HG03565 (cell line): ENCODE measurements around the gene ZC2HC1B.

Experiments
- ATAC-seq: cut with Tn5 transposase; IDR thresholded peaks from one replicate; pipeline ENCODE4 v1.9.1; 2021; ENCODE audit warnings: mild to moderate bottlenecking, moderate library complexity; ENCODE audit not compliant: unreplicated experiment

Gene ZC2HC1B

DNA sequence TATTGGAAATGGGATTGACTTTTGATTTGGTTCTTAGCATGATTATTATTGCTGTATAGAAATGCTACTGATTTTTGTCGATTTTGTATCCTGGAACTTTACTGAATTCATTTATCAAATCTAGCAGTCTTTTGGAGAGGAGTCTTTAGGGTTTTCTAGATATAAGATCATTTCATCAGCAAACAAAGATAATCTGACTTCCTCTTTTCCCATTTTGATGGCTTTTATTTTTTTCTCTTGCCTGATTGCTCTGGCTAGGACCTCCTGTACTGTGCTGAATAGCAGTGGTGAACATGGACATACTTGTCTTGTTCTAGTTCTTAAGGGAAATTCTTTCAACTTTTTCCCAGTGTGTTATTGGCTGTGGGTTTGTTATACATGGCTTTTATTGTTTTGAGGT, 64.6 kb downstream of the ZC2HC1B start:
- no peak for ATAC-seq

DNA sequence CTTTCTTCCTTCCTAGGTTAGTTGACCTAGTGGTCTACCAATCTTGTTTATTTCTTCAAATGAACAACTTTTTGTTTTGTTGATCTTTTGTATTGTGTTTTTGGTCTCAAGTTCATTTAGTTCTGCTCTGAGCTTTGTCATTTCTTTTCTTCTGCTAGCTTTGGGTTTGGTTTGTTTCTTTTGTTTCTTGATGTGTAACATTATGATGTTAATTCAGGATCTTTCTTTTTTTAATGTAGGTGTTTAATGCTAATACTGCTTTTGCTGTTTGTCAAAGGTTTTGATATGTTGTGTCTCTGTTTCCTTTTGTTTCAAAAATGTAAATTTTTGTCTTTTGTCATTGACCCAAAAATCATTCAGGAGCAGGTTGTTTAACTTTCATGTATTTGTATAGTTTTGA, 65.7 kb downstream of the ZC2HC1B start:
- ATAC-seq = no peak

DNA sequence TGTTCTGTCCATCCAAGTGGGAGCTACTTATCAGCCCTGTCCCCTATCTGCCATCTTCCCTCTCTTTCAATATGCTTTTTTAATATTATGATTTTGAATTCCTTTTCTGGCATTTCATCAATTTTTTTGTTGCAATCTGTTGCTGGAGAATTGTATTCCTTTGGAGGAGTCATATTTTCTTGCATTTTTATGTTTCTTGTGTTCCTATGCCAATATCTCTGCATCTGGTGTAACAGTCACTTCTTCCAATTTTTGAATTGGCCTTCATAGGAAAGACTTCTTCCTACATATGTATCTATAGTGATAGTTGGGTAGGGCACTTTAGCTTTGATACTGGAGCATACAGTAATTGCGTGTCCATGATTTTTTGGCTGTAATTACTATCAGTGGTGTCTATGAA, 70.1 kb downstream of the ZC2HC1B start:
- no peak for ATAC-seq

DNA sequence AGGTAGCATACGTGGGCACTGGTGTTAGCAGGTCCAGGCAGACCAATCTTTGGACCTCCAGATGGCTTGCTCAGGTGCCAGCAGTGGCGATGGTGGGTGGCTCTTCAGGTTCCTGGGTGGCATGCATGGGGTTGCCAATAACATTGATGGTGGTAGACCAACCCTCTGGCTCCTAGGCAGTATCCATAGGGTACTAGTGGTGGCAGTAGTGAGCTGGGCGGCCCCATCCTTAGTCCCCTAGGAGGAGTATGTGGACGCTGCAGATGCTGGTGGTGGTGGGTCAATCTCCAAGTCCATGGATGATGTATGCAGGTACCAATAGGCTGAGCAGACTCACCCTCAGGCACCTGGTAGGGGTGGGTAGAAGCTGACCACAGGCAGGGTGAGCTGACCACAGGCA, 70.6 kb downstream of the ZC2HC1B start:
- no peak for ATAC-seq

DNA sequence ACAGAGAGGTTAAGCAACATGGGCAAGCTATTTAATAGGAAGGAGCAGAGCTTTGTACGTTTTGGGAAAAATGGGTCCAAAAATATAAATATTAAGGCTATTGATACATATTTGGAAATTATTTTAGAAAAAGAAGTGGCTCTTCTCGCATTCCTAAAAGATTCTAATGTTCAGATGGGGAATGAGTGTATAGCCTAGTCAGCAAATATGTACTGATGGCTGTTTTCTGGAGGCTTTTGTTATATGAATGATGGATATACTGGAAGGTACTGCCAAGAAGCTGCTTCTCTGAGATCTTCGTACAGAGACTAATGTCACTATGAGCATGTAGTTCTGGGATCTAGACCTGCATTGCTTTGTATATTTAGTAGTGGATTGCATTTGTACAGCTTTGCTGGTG, 72.1 kb downstream of the ZC2HC1B start:
- no peak for ATAC-seq

DNA sequence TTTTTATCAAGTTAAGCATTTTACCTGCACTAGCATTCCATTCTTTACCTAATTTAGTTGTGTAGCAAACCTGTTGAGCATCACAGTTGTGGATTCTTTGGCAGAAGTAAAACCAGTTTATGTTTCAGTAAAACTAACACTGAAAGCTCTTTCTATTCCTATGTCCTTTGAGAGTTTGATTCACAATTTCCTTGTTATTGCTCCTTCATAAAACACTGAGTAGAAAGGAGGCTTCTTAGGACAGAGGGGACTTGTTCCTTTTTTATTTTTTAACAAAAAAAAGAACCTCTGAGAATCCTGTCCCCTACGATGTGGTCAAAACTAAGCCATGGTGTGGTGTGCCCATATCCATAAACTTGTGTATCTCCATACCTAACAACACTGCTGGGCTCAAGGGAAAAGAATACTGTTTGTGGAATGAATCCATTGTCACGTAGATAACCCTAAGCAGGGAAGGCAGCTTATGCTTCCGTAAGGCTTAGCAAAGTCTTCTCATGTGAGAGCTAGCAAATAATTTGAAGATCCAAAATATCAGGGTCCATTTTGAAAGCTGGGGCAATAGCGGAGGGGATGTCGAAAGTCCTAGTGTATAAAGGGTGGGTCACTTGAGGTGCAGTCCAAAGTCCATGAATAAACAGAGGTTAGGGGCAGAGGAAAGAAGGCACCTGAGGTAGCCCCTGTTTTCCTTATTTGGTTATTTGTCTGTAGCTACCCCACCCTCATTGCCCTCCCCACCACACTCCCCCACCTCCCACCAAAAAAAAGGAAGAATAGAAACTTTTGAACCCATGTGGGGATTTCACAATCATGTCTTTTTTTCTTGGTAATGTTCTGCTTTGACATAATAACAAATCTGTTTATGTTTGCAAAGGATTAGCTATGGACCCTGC, 72.7 kb downstream of the ZC2HC1B start:
- no peak for ATAC-seq

DNA sequence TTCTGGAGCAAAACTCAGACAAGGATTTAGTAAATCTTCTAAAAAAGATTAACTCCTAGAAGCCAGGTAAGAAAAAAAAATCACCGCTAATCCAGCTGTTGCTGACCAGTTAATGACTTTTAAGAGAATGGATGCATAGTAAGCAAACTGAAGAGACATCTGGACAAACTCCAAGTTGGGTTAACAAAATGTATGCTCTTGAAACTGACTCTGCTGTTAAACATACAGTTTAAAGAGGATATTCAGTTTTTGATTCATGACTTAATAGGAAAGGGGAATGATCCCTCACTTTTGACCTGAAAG, 73.3 kb downstream of the ZC2HC1B start:
- no peak for ATAC-seq

DNA sequence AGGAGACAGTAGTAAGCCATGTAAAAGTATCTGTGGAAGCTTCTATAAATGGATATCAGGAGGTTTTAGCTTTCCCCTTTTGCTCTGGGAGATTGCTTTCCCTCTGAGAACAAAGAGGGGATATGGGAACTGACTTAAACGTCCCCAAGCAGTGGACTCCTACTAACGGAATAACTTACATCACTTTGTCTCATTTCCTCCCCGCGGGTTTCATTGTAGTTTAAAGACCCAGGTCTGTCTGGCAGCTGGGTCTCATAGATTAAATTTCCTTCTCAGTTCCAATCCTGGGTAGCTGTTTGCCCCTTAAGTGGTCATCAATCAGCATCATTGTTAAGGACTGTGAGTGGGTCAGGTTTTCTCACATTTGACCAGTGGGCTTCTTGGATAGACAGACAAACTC, 75.1 kb downstream of the ZC2HC1B start:
- no peak for ATAC-seq

DNA sequence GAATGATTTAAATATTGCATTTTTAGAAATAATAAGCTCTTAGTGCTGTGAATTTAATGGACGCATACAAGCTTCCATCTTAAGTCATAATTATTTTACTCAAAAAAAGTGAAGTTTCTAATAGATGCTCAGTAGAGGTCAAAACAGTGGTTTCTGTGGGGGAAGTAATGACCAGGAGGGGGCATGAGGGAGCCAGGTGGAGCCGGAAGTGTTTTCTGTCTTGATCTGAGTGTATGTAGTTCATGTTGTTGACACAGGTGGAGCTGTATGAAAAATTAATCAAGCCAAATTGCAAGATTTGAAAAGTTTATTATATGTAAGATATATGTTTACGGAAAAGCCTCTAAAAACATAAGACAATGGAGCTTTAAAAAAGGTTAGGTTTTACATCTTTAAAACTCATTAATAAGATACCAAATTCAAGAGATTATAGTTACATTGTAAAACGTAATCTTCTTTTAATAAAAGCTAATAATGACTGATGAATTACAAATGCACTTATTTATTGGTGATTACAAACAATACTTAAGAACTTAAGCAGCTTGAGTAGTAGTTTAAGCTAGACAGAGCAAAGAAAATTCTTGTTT, 75.8 kb downstream of the ZC2HC1B start:
- ATAC-seq = peak; percentile 89

DNA sequence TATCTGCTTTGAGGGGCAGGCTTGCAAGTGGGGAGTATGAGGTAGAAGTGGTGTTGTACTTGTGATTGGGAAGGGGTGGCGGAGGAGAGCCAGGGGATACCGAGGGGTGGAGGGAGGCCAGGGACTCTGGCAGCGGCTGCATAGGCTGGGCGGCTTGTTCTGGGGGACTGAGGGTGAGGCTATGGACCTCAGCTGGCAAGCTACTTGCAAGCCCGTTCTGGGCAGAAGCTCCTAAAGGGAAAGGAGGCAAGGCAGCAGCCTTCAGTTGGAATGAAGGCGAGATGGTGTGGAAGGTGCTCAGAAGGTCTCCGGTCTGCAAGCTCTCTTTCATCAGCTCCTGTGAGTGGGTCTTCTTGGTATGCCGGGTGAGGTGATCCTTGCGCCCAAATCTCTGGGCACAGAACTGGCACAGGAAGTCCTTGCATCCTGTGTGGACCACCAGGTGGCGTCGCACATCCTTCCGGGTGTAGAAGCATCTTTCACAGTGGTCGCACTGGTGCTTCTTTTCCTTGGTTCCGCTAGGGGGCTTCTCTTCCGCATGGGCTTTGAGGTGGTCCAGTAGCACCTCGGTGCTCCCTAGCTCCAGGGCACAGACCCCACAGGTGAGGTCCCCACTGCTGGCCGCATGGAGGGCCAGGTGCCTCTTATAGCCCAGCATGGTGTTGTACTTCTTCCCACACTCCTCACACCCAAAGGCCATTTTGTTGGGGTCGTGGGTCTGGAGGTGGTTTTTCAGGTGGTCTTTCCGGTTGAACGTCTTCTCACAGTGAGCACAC, 77.8 kb downstream of the ZC2HC1B start:
- no peak for ATAC-seq

DNA sequence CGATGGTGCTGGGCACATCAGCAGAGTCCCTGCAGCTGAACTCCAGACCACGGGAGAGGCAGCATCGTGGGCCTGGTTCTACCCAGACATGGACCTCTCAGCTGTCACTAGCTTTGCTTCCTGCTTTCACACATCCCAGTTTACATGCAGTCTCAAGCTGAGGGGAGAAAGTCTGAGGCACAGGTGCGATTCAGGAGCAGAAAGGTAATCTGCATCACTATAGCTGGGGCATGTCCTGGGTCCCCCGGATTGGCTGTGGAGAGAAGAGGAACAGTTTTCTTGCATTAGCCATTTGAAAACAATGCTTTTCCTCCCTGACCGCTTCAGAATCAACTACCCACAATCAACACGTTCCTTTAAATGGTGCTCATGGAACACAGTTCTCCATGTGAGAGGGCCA, 83.9 kb downstream of the ZC2HC1B start:
- no peak for ATAC-seq

DNA sequence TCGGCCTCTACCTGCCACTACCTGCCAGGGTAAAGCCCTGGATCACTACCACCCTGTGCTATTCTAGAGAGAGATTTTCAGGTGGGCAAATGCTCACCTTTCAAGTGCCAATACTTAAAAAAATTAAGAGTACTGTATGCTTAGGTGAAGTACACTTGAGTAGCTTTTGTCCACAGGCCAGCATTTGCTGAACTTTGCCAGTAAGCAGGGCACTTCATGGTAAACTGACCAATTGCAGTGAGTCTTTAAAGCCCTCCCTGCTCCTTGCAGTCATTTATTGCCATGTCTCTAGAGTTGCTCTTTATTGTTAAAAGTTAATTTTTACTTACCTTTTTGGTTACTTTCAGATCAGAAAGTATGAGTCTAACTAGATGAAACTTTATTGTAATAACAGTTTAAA, 85.3 kb downstream of the ZC2HC1B start:
- no peak for ATAC-seq

DNA sequence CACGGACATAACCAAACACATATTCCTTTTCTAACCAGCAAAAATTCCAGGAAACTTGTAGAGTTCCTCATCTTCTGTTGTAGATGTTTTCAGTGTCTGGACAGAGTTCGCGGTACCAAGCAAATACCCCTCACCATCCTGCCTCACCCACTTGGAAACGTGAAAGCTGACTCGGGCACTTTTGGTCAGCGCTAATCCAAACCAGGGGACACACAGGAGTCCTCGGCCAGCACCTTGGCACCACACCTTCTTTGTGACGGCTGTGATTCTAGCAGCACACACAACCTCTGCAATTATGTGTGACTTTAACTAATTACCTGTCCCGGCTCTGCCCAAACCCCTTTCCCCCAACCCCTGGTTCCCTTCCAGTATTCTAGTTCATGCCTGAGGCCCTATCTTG, 85.7 kb downstream of the ZC2HC1B start:
- no peak for ATAC-seq

DNA sequence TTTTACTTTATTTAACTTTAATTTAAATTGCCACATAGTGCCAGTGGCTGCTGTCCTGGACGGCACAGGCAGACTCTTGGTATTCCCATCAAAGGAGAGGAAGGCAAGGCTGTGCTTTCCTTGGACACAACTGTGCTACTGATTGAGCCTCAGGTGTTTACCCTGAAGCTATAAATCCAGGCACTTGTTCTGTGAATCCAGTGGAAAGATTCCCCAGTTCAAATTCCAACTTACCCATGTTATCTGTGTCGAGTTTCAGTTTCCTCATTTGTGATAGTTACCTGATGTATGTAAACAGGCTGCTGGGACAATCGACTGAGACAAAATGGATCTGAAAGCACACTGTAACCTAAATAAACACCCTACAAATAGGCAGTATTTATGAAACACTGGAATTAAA, 86.6 kb downstream of the ZC2HC1B start:
- no peak for ATAC-seq

DNA sequence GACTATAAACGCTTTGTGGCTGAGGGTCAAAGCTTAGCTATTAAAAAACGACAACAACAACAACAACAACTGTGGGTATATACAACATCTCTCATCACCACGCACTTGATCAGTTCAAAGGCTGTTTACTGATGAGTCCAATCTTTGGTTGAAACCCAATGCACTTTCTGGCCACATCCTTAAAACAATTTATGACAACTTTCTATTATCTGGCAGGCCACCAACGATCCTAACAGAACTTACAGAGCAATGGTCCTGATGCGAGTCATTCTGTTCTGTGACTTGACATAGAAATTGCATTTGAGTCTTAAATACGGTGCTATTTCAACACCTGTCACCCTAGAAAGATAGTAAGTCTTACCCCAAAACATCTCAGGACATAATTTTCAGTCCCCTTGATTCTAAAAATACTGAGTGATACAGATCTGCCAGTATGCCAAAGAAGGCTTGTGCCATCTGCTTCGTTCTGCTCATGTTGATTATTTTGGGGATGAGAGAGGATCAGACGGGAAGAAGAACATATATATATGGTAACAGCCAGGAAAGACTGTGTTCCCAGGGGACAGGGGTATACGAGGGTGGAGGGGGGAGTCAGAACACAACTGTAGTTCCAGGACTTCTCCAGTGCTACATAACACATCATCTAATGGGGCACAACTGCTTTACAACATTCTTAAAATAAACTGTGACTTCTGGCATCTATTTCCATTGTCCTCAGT, 87.9 kb downstream of the ZC2HC1B start:
- ATAC-seq = no peak

DNA sequence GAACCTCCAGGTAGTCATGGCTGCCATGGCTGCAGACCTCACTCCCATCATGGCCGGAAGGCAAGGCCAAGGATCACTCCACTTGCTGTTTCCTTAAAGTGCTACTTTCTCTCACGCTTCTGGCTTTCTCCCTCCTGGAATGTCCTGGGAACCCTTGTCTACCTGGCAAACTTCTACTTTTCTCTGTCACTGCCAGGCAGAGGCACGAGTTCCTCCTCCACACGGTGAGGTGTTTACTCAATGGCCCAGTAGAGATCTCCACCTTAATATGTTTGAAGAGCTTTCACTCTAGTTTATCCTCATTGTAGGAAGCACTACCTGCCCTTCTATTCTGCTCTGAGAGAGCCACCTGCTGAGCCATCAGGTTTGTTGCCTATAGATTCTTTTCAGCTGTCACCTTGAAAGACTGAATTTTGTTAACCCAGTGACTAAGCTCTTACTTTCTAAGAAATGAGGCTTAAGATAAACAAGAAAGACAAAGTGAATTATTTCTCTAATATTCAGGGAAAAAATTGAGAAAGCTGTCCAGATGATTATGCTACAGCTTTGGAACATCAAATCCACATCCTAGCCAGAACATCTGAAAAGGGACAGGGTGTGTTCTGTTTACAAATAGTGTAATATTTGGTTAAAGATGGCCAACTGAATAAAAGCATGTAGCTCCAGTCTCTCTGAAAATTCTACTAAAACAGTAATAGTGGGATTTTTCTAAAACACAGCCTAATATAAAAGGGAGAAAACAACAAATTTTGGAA, 88.8 kb downstream of the ZC2HC1B start:
- no peak for ATAC-seq

DNA sequence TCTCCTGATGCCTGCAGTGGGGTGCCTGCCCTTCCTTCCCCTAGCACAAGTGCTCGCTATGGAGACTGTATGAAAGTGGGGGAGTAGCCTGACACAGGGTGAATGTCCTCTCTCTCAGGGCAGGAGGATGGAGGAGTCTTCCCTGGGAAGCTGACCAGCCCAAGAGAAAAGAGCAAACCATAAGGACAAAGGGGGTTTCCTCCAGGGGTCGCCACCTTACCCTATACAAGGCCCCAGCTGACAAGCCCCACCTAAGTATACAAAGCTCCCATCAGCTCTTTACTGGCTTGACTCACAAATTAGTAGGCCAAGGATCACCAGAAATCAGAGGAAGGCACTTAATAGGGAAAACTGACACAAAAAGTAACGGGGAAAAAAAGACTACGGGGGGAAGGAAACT, 89.6 kb downstream of the ZC2HC1B start:
- no peak for ATAC-seq

DNA sequence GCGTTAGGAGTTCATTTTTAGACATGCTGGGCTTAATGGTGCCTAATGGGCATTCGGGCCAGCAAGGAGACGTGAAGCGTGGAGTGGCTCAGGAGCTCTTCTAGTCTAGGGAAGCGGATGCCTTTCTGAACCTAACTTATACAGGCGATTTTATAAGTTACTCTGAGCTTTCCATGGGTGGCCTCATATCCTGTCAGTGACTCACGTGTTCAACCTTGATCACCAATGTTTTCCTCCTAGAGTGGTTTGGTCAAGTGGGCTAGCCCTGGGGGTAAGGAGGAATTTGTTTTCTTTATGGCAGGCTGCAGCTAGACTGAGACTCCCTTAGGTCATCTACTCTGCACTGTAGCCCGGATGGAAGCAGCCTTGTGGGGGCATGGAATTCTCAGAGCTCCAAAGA, 91.7 kb downstream of the ZC2HC1B start:
- ATAC-seq = no peak

DNA sequence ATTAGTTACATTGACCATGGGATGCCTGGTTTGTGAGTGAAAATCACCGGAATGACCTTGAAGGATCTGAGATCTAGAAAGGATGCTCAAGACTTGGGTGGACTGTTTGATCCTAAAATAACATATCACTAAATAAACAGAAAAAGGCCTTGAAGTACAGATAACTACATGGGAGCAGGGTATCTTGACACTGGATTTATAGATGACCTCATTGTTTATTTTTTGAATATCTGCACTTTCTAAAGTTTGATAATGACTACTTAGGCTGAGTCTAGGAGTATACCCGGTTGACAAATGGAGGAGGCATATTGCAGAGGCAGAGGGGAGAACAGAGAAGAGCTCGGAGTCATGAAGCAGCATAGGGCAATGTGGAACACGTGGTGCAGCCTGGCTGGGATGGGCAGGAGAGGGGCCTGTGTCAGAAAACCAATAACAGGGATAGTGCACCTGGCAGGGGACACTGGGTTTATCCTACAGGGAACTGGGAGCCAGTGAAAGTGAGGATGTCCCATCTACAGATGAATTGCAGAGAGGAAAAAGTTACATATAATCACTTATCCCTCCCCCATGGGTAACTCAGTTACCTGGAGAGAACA, 93.5 kb downstream of the ZC2HC1B start:
- ATAC-seq = no peak

DNA sequence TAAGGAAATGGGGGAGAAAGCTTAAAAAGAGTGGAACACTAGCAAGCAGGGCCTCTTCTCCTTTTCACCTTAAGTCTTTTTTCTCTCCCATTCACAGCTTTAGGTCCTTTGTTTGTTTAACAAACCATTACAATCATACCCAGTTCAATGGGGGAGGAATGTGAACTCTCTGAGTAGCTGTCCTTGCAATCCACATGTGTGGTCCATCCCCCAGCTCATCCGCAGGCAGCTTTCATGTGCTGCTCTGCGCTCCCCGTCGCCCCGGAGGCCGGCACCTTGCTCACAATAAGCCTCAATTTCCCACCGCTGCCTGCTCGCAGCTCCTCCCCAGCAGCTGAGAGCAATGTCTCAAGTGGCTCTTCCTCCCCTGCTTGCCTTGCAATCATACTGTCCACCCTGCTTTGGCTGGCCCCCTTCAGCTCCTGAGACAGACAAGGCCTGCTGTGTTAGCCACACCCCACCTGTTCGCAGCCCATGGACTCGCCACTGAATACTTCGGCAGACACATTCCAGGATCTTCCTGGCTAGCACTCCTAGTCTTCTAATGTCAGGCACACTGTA, 94.6 kb downstream of the ZC2HC1B start:
- ATAC-seq = no peak
